GM12875 (cell line): ENCODE measurements around the gene YAP1.
"Not testable (repeated sequence)": the region's sequence is repeated elsewhere in the genome, so short reads cannot be mapped to it uniquely, and the experiment has no call there.

Source experiments
- H3K4me3 ChIP-seq: one replicate; pipeline ENCODE4 v1.5.1; 2011; ENCODE audit warnings: low read depth, low read length, control low read depth
- CTCF ChIP-seq: IDR thresholded peaks from 2 replicates; pipeline ENCODE4 v1.5.1; 2011; ENCODE audit warnings: low read depth, mild to moderate bottlenecking, control low read depth, inconsistent platforms, low read length, moderate library complexity, borderline replicate concordance; ENCODE audit not compliant: insufficient read depth

Gene YAP1

GRCh38 chr11:102251423-102251822 is 141.2 kb downstream of the YAP1 start:
- TF ChIP-seq CTCF = no peak
- H3K4me3 ChIP-seq = no peak overlapping the region

GRCh38 chr11:102252339-102252891 is 142.2 kb downstream of the YAP1 start:
- no peak overlapping the region for H3K4me3 ChIP-seq
- no peak for TF ChIP-seq CTCF

GRCh38 chr11:102253020-102253715 is 142.9 kb downstream of the YAP1 start:
- H3K4me3 ChIP-seq = no peak overlapping the region
- no peak for TF ChIP-seq CTCF

- peak; percentile 24; the same call in 1 of the 2 replicates for TF ChIP-seq CTCF
- H3K4me3 ChIP-seq = no peak overlapping the region
Measured at GRCh38 chr11:102254047-102254446, 143.8 kb downstream of the YAP1 start.

- H3K4me3 ChIP-seq = no peak overlapping the region
- no peak for TF ChIP-seq CTCF
Measured at GRCh38 chr11:102256251-102256650, 146.0 kb downstream of the YAP1 start.

GRCh38 chr11:102260241-102260640 is 150.0 kb downstream of the YAP1 start:
- TF ChIP-seq CTCF = no peak
- H3K4me3 ChIP-seq = no peak overlapping the region

- no peak overlapping the region for H3K4me3 ChIP-seq
- TF ChIP-seq CTCF = no peak
Measured at GRCh38 chr11:102263379-102264003, 153.2 kb downstream of the YAP1 start.

GRCh38 chr11:102264704-102265103 is 154.5 kb downstream of the YAP1 start:
- H3K4me3 ChIP-seq = not testable (repeated sequence)
